NCI-H2227 treated with DMSO at 0.1 percent for 48 hours (cell line): ENCODE data around the gene GATA3.

Source experiments
- DNase-seq: peaks from one replicate; lab custom pipeline; 2025; lab: John Stamatoyannopoulos, UW

GATA3 gene

DNA sequence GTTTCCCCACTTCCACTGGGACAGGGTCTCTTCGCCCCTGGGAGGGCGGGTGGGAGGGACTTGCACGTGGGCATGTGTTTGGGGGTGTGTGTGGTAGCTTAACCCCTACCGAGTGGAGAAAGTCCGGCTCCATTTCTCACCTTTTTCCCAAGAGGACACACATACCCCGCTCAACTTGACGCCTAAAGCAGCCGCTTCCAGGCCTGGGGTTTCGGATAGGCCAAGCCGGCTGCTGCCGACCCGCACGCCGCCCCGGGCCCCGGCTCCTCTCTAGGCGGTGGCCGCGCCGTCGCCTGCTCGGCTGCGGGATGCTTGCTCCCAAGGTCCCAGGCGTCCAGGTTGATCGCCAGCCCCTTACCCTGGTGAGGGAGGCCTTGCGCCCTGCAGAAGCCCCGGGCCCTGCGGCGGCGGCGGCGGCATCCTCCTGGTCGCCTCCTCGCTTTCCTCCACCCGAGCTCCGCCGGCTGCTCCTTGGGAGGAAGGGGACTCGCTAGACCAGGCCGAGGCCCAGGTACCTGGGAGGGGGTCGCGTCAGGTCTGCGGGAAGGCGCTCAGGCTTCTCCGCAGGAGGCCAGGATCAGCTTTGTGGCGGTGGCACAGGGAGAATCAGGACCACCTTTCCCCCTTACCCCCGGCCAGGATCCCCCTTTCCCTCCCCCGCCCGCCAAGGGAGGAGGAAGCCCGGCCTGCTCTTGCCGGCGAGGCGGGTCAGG is 3.2 kb upstream of the GATA3 start:
- no peak for DNase-seq

DNA sequence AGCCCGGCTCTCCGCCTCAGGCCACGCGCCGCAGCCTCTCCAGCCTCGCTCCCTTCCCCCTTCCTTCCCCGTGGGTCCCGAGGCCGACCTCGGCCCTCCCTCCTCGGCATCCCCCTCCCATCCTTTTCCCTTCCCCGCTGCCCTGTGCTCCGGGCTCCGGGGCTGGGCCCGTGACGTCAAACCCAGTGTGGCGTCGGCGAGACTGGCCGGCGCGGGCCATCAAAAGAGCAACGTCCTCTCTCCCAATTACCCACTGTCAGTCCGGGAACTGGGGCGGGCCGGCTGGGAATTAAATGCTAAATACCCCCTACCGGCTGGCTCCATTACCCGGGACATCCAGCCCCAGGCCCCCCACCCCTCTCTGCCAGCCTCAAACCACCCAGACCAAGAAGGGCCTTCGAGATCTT is 2.6 kb upstream of the GATA3 start:
- DNase-seq, result no peak

DNA sequence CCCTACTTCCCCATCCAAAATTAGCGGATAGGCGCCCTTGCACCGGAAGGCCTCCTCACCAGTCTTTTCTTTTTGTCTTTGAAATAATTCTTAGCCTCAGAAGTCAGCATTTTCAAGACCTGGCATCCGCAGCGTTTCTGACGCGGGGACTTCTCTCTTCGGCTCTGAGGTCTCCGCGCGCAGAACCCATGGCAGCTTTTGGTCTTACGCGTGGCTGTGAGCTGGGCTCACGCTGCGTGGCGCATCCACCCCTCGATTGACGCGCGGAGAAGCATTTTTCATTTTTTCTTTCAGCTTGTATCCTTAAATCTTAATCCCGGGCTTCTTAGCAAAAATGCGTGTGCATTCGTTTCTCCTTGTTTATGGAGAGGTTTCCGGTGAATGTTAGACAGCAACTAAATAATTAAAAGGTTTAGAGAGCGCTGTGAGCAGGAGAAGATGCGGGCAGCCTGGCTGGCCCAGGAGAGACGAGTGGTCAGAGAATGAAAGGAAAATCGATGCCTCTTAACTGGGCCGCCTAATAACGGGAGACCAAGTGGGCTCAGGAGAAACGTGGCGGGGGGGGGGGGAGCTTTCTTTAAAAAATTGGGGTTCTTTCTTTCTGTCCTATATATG is 2.0 kb upstream of the GATA3 start:
- no peak for DNase-seq

GRCh38 chr10:8052956-8053445 is 1.5 kb upstream of the GATA3 start:
- DNase-seq, result no peak

- no peak for DNase-seq
Measured at GRCh38 chr10:8053446-8054243, 843 bp upstream of the GATA3 start.

DNA sequence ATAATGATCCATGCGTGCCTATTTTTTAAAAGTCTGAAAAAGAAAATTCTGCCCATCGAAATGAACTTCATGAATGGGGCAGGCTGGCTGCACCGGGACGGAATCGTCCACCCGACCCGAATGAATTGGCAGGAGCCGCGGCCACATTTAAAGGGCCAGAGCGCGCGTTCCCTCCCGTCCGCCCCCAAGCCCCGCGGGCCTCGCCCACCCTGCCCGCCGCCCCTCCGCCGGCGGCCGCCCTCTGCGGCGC is 319 bp upstream of the GATA3 start:
- no peak for DNase-seq

DNA sequence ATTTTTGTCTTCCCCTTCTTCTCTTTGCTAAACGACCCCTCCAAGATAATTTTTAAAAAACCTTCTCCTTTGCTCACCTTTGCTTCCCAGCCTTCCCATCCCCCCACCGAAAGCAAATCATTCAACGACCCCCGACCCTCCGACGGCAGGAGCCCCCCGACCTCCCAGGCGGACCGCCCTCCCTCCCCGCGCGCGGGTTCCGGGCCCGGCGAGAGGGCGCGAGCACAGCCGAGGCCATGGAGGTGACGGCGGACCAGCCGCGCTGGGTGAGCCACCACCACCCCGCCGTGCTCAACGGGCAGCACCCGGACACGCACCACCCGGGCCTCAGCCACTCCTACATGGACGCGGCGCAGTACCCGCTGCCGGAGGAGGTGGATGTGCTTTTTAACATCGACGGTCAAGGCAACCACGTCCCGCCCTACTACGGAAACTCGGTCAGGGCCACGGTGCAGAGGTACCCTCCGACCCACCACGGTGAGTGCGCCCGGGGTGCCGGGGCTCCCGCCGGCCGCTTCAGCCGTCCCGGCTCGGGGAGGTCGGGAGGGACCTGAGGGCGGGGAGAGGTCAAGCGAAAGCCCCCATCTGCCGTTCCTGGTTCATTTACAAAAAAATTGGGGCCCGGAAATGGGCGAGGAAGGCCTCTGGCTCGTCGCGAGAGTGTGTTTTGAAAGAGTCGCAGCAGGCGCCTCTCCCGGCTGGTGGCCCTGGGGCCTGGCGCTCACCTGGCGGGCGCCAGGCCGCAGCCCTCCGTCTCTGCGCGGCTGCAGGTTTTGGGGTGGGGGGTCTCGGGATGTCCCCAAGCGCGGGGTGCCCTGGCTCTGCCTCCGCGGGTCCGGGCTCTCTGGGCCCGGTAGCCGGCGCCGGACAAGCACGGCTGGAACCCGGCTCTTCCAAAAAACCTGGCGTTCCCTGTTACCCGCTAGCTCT is 1.2 kb downstream of the GATA3 start:
- DNase-seq, result no peak

GRCh38 chr10:8056378-8056777 is 1.9 kb downstream of the GATA3 start:
- no peak for DNase-seq

DNA sequence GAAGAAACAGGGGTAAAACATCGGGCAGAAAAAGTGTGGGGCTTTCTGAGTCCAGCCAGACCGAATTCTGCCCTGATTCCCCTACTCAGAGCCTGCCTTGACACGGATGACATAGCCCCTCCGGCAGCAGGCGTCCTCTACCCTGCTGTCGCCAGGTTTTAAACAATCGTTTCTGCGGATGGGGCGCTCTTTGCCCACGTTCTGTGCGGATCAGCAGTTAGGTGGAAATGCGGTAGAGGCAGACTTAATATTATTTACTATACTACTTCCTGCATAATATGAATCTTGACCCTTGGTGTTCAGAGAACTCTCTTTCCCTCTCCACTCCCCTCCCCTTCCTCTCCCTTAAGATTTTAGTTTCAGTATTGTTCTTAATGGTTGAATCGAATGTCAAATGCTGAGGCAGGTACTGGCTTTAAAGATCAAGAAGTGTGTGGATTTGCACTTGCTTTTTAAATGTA is 2.4 kb downstream of the GATA3 start:
- no peak for DNase-seq

DNA sequence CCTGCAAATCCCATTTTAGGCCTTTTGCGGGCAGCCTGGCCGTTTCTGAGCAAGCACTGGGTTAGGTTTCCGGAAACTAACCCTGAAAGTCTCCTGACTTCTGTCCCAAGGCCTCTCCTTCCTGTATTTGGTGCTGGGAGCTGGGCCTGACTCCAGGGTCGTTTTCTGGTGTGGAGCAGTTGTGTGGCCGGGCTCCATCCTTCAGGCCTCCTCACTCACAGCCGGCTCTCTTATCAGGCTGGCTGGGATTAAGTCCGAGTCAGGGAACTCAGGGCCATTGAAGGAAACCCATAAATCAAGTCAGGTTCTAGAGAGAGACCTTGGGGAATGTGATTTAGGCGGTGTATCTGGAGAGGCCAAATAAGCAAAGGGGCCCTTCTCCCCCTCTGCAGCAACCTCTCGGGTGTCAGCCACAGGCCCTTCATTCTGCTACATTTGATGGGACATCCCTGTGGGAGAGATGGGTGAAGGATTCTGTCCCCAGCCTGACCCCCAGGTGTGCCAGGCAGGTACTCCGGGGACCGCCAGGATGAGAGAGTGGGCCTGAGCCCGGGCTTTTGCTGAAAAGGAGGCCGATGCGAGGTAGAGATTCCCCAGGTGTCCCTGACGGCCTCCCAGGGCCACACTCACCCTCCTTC is 3.3 kb downstream of the GATA3 start:
- no peak for DNase-seq

- DNase-seq, result no peak
Measured at GRCh38 chr10:8058274-8059111, 4.0 kb downstream of the GATA3 start.

DNA sequence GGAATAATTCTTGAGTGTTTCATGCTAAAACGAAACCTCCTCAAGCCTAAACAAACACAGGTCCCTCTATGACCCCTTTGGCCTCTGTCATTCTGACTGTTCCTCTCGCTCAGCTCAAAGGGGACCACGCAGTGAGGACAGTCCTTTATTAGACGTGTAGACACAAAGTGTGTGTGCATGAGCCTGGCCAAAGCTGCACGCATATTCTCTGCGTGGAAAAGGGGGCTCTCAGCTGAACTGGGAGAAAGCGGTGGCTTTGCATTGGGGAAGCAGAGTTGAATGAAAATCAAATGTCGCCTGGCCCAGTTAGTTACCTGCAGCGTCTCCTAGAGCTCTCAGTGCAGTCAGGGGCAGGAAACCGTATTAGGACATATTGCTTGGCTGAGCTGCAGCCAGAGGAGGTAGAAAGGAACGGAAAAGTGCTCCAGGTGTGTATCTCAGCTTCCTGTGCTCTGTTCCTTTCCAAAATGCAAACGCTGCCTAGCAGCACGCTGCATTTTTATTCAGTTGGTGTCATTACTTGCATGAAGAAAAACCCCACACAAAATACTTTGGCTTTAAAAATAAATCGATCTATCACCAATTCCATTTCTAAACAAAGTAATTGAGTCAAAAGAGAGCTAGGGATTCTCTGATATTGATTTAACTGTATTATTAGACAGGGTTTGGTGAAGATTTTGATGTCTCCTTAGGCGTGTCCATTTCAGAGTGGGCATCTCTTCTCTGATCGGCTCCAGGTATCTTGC is 4.9 kb downstream of the GATA3 start:
- DNase-seq, result no peak

DNA sequence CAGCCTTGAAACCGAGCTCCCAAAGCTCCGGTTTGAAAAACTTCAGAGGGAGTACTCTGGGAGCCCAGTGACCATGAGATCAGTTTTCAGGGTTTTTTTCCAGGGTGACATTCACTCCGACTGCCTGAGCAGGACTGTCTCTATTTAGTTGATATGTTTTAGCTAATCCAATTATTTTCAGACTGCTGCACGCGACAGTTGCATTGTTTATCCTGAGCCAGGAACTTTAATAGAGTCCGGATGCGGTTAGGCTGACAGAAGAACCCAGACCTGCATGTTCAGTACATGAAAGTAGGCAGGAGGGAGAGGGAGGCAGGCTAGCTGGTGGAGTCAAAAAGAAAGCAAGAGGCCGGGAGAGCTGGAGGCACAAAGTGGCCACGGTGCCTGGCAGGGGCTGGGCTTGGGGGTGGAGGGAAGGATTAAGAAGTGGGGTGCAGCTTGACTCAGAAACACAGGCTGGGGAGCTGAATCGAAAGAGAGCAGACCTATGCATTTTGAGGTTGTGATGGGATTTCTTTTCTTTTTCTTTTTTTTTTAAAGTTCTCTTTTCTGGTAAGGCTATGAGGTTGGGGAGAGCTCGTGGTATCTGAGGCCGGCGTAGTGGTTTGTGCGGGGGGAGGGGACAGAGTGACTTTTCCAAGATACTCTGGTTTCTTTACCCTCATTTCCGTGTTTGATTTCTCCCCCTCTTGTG is 5.7 kb downstream of the GATA3 start:
- no peak for DNase-seq

GRCh38 chr10:8060704-8061121 is 6.2 kb downstream of the GATA3 start:
- no peak for DNase-seq

GRCh38 chr10:8061274-8062211 is 7.1 kb downstream of the GATA3 start:
- DNase-seq, result no peak

DNA sequence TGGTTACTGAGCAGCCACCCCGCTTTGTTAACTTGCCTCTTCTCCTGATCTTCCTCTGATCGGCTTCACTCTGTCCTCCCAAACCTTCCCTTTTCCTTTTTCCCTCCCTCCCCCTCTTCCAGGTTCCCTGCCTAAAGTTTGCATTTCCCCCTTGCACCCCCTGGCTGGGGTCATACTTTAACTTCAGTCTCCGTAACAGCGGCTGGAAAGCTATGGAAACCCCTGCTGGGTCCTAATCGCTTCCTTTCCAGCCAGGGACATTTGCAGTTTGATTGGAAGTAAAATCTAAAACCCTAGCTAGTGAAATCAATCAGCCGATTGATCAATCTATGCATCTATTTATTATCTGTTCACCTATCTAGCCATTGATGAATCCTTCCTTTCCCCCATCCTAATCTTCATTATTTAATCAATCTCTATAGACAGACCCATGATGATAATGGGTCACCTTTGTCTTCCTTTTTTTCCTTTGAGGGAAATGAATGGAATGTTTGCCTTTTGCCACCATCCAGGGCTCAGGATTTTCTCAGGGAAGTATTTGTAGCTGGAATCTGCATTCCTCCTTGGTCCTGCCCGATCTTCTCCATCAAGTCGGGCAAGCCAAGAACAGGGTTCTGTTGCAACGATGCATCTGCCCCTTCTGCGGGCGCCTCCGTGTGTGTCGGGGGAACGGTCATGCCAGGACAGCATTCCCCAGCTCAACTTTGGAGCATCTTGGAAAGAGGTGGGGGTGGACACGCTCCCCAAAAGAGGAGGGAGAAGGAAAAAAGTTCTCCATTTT is 8.8 kb downstream of the GATA3 start:
- DNase-seq, result no peak

- no peak for DNase-seq
Measured at GRCh38 chr10:8063935-8064334, 9.4 kb downstream of the GATA3 start.
